T1000 (cell line): ENCODE results near the gene KIAA1671.
"Not testable (repeated sequence)": the region's sequence is repeated elsewhere in the genome, so short reads cannot be mapped to it uniquely, and the experiment has no call there.

ENCODE experiments used
- DNase-seq: peaks from one replicate; lab custom pipeline; 2025; ENCODE audit warnings: mixed read lengths; lab: John Stamatoyannopoulos, UW

The KIAA1671 gene

GRCh38 chr22:25201557-25202273 lies 249.2 kb downstream of the KIAA1671 start:
- no peak for DNase-seq

GRCh38 chr22:25202290-25202921 lies 249.9 kb downstream of the KIAA1671 start:
- DNase-seq, result peak; percentile 49

GRCh38 chr22:25203082-25203481 lies 250.6 kb downstream of the KIAA1671 start:
- DNase-seq, result no peak

- DNase-seq, result not testable (repeated sequence)
These were observed 252.0 kb downstream of the KIAA1671 start for GRCh38 chr22:25204547-25204946.

- no peak for DNase-seq
These were observed 253.3 kb downstream of the KIAA1671 start for GRCh38 chr22:25205847-25206246.

- DNase-seq, result no peak
These were observed 254.5 kb downstream of the KIAA1671 start for GRCh38 chr22:25206998-25207397.

GRCh38 chr22:25207553-25208157 lies 255.1 kb downstream of the KIAA1671 start:
- DNase-seq, result no peak

GRCh38 chr22:25208328-25208727 lies 255.8 kb downstream of the KIAA1671 start:
- DNase-seq, result no peak

GRCh38 chr22:25208743-25209505 lies 256.4 kb downstream of the KIAA1671 start:
- no peak for DNase-seq

GRCh38 chr22:25210793-25211192 lies 258.3 kb downstream of the KIAA1671 start:
- DNase-seq, result no peak

- DNase-seq, result no peak
These were observed 259.8 kb downstream of the KIAA1671 start for GRCh38 chr22:25212337-25212736.

GRCh38 chr22:25213221-25213620 lies 260.7 kb downstream of the KIAA1671 start:
- no peak for DNase-seq

GRCh38 chr22:25216230-25216629 lies 263.7 kb downstream of the KIAA1671 start:
- no peak for DNase-seq

GRCh38 chr22:25219211-25219689 lies 266.7 kb downstream of the KIAA1671 start, which contains the start of gene CRYBB2:
Gene CRYBB2, plus strand, starts transcription at chr22:25219639. Its CDS starts 1,791 bp downstream, at chr22:25221430.
- DNase-seq, result no peak

- no peak for DNase-seq
These were observed 267.5 kb downstream of the KIAA1671 start for GRCh38 chr22:25219948-25220442.

- no peak for DNase-seq
These were observed 269.3 kb downstream of the KIAA1671 start for GRCh38 chr22:25221790-25222189.

GRCh38 chr22:25223269-25223850 lies 270.8 kb downstream of the KIAA1671 start:
- no peak for DNase-seq

- no peak for DNase-seq
These were observed 276.3 kb downstream of the KIAA1671 start for GRCh38 chr22:25228822-25229221.

- DNase-seq, result not testable (repeated sequence)
These were observed 278.2 kb downstream of the KIAA1671 start for GRCh38 chr22:25230760-25231159.

GRCh38 chr22:25232301-25232700 lies 279.8 kb downstream of the KIAA1671 start:
- DNase-seq, result no peak

- DNase-seq, result not testable (repeated sequence)
These were observed 281.2 kb downstream of the KIAA1671 start for GRCh38 chr22:25233706-25234105.
